Measurements from ENCODE around the gene CIAPIN1.

CIAPIN1 gene

DNA sequence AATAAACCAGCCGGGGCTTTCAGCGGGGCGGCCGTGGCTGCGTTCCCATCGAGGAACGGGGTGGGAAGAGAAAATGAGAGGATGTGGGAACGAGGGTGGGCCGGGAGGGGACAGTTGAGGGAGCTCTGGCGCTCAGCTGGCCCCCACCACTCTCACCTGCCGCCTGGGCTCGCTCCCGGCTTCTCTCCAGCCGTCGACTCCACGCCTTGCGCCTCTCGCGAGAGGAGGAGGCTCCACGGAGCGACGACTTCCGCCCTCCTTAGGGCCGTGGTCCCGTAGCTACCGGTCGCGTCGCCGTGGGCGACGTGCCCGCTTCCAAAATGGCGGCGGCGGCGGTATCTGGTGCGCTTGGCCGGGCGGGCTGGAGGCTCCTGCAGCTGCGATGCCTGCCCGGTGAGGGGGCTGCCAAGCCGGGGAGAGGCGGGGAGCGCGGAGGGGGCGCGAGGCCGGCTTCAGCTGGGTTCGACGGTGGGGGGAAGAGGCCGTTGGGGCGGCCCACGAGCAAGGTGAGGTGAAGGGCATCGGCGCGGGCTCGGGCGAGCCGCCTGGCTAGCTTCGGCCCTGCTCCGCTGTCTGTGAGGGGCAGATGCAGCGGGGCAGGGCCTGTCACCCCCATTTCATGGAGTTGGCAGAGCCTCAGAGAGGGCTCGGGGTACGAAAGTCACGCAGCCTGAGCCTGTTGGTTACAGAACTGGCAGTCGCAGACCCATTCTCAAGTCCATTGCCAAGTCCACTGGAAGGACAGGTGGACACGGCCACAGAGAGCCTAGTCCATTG is at the start of gene CIAPIN1, which contains the start of gene COQ9:
TSS of gene CIAPIN1 (minus strand) at position 200 of the 777 bp plus-strand sequence. CDS start 6,457 bp downstream, outside the sequence.
TSS of gene COQ9 (plus strand) at position 294 of the 777 bp plus-strand sequence. CDS start at position 321, 27 bp downstream.
- peak; percentile 84 for DNase-seq

DNA sequence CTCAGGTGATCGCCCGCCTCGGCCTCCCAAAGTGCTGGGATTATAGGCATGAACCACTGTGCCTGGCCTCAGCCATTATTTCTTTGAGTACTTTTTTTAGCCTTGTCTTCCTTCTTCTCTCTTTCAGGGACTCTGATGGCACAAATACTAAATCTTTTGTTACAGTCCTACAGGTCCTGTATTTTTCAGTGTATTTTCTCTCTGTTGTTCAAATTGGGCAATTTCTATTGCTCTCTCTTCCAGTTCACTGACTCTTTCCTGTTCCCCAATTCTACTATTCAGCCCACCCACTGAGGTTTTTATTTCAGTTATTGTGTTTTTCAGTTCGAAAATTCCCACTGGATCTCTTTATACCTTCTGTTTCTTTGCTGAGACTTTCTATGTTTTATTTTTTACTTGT is 46.6 kb upstream of the CIAPIN1 start:
- DNase-seq, result no peak

DNA sequence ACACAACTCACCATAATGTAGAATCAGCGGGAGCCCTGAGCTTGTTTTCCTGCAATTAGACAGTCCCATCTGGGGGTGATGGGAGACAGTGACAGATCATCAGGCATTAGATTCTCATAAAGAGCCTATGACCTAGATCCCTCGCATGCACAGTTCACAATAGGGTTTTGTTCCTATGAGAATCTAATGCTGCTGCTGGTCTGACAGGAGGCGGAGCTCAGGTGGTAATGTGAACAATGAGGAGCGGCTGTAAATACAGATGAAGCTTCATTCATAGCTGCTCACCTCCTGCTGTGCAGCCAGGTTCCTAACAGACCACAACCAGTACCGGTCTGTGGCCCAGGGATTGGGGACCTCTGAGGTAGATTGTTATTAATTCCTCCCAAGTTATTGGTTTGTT is 42.0 kb upstream of the CIAPIN1 start:
- no peak for DNase-seq

DNA sequence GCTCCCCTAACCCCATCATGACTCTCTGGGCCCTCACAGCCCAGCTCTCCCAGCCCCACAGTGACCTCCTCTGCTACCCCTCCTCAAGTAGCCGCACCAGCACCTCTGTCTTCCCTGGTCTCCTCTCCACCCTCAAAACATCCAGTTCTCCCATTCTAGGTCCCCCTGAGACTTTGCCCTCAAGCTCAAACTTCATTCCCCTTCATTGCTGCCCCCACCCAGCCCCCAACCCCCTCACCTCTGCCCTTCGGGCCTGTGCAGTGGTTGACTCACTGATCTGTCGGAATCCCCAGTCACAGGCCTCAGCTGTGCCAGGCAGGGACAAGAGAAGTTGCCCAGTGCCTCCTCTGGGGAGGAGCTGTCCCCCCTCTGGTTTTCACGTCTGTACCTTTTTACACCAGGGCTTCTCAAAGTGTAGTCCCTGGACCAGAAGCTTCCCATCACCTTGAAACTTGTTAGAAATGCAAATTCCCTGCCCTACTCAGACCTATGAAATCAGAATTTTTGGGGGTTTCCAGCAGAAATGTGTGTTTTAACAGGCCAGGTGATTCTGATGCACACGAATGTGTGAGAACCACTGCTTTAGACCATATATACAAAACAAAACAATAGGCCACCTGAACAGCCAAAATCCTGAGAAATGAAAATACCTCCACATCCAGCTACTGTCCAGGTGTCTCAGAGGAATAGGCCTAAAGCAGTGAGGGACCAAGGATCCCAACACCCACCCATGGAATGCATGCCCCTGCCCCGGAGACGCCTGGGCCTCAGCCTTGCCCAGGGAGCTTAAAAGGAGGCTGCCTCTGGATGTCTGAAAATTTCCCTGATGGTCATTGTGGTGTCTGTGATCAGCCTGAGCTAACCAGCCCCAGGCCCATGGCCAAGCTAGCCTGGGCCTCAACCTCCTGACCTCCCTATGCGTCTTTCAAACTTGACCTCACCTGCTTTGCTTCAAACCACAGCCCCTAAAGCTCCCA is 40.0 kb upstream of the CIAPIN1 start:
- DNase-seq, result no peak

DNA sequence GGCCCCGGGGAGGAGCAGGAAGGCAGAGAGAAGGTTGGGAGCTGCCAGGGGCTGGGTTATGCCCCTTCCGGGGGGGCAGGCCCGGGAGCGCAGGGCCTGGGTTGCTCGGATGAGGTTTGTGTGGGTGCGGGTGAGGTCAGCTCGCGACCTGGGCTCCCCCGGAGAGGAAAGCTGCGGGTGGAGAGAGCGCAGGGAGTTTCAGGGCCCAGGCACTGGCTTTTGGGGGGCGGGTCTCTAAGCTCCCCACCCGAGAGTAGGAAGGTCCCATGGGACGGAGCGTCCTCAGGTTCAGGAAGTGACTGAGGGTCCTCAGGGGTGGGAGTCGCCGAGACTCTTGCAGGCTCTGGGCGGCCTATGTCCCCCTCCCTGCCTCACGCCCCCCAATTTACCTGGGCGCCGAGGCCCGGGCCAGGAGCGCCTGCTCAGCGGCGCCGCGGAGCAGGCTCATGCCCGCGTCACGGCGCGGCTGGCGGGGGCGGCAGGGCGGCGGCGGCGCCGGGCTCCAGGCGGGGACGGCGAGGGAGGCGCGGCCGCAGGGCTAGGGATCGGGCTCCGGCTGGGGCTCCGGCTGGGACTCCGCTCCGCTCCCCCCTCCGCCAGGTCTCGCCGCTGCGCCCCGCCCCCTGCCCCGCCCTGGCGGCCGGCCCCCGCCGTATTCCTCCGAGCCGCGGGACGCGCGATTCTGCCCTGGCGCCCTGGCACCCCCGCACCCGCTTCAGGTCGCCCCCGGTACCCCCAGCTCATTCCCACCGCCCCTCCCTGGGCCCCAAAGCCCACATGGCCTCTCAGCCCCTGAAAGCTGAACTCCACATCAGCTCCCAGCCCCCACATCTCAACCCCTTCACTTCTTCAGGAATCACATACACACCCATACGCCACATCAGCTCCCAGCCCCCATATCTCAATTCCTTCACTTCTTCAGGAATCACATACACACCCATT is 39.0 kb upstream of the CIAPIN1 start, which contains the start of gene DOK4:
TSS of gene DOK4 (minus strand) at position 578 of the 942 bp plus-strand sequence. CDS start 6,986 bp downstream, outside the sequence.
- peak; percentile 39 for DNase-seq

DNA sequence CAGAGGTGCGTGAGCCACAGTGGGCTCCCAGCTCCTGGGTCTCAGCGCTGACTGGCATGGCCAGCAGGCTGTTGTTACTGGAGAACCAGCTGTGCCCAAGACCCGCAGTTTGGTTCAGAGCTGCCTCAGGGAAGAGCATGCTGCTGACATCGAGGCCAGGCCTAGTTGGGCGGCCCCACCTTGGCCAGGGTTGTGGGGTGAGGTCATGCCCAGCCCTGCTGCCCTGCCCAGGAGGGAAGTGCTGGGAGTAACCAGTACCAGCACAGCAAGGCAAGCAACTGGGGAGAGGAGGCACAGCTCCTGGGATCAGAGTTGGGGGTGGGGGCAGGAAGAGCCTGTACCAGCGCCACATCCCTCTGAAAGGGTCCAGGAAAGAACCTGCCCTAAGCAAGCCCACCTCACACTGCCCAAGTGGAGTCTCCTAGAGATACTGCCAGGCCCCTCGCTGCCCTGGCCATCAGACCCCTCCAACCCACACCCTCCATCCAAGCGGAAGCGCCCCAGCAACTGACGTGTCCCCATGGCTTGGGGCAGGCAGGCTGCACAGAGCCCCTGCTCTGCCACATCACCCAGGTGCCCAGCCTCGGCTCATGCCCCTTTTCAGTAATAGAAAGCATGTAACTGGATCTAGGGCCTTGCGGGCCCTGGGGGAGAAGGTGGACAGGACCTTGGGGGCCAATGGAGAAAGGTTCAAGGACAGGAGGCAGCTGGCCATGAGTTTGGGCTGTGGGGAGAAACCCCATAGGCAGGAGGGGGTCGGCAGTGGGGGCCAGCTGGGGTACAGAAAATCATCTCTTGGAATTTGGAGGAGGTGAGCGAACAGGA is 38.1 kb upstream of the CIAPIN1 start:
- no peak for DNase-seq

DNA sequence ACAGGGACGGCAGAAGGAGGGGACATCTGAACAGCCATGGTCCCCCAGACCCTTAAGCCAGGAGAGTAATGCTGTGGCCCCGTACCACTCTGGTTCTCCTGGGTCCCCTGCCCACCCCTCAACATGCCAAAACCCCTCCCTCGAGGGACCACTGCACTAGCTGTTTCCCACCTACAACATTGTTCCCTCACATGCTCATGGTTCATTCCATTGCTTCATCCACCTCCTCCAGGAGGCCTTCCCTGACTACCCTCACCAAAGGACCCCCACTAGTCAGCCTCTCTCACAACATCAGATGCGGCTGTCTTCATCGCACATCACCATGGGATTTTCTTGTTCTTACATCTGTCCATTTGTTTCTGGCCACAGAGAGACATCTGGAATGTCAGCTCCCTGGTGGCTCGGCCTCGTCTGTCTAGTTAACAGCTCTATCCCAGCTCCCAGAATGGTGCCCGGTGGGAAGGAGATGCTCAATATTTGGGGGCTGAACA is 37.4 kb upstream of the CIAPIN1 start:
- no peak for DNase-seq

DNA sequence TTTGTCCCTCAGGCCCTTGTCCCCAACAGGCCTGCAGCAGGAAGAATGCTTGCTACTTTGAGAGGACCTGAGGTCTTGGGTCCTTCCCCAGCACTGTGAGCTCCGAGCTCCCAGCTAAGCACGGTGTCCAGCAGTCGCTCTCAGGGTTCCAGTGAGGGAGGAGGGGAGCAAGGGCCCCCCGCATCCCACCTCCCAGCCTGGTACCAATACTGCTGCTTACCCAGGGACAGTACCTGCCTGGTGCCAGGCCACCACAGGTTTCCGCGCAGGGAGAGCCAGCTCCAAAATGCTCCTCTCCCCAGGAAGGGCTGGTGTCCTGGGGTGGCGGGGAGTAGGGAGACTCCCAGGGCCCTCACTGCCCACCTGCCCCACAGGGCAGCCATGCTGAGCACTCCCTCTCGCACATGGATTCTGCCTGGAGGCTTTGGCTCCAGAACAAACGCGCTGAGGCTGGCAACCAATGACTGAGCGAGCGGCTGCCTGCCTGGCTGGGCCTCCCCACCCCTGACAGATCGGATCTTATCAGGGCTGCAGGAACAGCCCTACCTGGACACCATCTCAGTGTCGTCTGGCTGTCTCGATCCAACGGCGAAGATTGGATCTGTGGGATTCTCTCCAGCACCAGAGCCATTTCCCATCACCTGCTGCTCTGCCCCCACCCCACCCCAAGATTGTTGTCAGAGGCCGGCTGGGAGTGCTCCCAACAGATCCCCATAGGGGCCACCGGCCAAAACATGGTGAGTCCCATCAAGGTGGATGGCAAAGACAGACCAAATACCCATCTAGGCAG is 36.7 kb upstream of the CIAPIN1 start:
- no peak for DNase-seq

DNA sequence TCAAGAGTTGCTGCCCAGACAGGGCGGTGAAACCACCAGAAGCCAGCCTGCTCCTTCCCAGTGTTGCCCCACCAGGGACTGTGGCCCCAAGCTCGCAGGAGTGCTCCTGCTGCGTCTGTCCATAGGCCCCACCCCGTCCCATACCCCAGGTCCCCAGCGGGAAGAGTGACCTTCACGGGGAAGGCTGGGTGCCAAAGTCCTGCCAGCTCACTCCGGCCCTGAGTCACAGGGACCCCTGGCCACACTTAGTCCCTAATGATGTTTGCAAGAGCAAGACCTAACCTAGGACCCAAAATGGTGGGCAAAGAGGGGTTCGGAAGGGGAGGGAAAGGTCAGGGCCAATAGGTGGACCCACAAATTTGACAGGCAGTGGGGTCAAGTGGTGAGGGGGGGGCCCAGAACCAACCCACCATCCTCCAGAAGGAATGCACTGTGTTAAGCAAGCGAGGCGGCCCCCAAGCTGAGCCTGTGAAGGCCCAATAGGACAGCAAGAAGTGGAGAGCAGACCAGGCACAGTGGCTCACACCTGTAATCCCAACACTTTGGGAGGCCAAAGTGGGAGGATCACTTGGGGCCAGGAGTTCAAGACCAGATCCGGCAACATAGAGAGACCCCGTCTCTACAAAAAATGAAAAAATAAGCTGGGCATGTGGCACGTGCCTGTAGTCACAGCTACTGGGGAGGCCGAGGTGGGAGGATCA is 35.8 kb upstream of the CIAPIN1 start:
- no peak for DNase-seq

DNA sequence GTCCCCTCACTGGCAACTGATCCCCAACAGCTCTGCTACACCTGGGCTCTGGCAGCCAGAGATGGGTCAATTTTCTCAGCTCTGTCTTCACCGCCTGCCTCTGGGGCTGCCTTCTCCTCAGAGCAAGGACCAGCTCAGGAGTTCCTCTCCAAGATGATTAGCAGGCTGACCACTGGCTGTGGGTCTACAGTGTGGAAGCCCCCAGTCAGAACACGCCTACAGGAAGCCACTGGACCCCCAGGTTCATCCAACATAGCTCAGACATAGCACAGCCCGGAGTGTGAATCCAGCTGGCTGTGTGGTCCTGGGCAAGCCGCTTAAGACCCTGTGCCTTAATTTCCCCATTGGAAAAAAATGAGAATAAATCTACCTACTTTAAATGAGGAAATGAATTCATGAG is 34.2 kb upstream of the CIAPIN1 start:
- DNase-seq, result no peak

DNA sequence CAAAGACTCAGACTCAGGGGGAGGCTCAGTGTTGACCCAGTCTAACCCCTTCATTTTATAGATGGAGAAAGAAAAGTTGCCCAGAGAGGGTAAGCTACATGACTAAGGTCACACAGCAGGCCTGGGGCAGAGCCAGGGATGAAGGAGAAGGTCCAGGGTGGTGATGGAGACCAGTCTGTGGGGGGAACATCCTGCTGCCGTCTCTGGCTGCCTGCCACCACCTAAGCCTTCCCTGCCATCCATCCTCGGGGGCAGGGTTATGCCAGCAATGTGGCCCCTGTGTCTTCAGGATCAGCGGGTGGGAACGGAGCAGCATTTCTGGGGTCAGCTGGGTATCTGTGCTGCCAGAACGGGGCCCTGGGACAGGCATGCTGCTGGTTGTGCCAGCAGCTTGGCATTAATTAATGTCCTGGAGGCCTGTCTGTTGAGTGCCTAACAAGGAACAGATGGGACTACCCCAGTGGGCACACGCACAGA is 33.6 kb upstream of the CIAPIN1 start:
- no peak for DNase-seq

DNA sequence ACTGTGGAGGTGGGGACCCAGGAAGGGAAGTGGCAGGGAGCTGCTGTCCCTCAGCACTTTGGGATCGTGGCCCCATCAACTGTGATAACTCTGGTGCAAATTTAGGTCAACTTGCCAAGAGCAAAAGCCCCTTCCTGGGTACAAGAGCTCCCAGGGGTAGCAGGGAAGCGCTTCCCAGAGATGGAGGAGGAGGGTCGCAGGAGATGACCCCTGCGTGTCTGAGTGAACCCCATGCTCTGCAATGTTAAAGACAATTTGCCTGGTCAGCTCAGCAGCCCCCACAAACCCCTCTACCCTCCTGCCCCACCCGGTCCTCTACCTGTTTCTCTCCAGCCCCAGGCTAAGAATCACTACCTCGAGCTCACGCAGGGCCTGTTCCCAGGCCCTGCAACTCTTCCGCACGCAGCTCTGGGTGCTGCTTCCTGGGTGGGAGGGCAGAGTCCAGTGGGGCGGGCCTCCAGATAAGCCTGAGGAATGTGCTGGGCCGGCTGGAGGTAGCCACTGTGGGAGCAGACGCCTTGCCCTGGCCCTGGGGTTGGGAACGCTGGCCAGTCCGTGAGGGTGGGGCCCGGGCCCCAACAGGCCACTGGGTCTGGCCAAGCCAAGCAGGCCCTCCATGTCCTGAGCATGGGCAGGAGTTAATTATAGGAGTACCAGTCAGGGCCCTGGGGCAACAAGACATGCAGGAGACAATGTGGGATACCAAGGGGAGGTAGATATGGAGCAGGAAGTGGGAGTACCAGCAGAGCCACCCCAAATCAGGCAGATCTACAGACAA is 33.0 kb upstream of the CIAPIN1 start:
- no peak for DNase-seq

DNA sequence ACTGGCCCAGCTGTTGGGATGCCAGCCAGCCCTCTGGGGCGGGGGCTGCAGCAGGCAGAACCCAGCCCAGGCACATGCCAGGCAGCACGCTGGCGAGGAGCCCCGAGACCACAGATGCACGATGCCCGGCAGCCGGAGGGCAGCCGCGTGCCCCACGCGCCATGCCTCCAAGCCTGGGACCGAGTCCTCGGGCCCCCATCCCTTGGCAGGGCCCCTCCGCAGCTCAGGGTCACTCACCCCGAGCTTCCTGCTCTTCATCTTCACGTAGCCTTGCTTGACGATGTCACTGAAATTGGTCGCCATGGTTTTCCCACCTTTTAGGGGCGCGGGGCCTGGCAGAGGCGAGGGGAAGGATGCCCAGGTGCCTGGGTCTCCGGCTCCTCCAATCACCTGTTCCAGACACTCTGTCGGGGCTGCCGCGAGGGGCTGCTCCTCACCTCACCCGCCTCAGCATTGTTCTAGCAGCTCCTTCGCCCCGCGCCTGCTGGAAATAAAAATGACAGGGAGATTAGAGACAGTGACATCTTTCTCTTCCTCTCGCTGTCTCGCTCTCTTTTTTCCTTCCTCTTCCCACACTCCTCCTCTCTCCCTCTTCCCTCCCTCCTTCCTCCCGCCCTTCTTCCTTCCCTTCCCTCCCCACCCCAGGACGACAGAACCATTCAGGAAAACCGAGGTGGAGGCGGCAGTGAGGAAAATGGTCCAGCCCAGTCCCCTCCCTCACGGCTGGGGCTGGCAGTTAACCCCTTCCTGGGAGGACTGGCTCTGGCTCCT is 32.2 kb upstream of the CIAPIN1 start:
- DNase-seq, result no peak

DNA sequence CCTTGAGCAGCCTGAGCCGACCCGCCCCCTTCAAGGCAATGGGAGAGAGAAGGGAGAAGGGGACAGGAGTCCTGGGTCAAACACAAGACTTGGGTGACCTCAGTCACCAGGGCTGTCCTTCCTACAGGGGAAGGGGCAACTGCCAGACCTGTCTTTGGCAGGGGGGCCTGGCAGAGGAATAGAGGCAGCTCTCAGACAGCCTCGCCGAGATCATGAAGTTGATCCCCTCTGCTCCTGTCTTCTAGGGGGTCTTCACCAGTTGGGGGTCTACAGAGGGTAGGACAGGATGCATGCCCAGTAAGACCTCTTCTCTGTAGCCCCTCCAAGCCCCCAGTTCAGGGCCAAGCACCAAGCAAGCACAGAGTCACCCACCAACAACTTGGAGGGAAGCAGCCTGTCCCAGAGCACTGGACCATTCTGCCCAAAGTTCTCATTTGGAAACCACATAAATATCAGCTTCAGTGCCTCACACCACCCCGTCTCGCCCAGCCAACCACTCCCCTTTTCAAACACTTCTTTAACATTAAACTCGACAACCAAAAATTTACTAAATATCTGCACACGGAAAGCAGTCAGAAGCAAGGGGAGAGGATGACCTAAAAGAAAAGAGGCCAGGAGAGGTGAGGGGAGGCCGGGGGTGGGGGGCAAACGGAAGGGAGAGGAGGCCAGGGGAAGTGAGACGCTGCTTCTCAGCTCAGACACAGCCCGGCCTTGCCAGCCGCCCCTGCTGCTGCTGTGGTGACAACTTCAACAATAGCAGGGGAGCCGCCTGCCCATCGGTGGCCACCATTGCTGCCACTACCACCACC is 31.4 kb upstream of the CIAPIN1 start:
- no peak for DNase-seq

DNA sequence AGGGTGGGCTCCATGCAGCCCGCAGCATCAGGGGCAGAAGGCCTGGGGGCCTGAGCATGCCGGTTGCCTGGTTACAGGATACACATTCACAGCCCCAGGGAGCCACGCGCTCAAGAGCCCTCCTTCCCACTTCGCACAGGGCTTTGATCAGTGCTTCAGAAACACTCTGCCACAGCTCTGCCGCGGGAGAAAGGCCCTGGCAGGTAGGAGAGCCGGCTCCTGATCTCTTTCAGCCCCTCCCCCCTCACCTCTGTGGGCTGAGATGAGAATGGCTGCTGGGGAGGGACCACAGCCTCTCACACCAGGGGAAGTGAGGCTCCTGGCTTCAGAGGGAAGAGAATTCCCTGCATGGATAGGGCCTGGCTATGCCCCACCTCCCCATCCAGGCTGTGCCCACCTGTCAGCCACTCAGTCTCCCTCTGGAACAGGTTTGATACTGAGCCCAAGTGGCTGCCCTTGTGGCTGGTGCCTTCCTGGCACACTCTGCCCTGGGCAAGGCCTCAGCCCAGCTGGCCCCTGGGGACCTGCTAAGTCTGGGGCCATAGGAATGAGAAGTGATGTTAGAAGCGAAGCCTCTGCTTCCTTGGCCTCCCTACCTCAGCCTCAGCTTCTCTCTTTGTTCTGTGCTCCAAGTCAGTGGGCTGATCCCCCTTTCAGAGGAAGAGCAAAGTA is 30.5 kb upstream of the CIAPIN1 start:
- DNase-seq, result no peak

All from KG1 (cell line).